Heart right ventricle (tissue), 16 donors: ENCODE data around the gene YWHAH. TPM values are rescaled to one million over a fixed set of nuclear protein-coding genes. Genes with fewer than 3 reads are reported as not detected.

Experiments used
- ATAC-seq, 8 donors: fragments of 200-7000 bp; cut with Tn5 transposase; one replicate each; pipeline ENCODE4 v1.9.1; 2020; ENCODE audit warnings: mild to moderate bottlenecking in 8 of 8, moderate library complexity in 8 of 8, moderate number of reproducible peaks in 1 of 8
- DNase-seq, 2 donors: peaks; one replicate each; pipeline ENCODE4 v3.0.0-alpha.2; 2020
- H3K27ac ChIP-seq, 10 donors: fragments of 200-600 bp; sonication (generic) in 2 of 10; one replicate each; pipeline versions ENCODE4 v1.5.0 to v1.8.0; 2020 to 2022; ENCODE audit warnings: mild to moderate bottlenecking in 3 of 10
- H3K27me3 ChIP-seq, 7 donors: fragments of 200-600 bp; one replicate each; pipeline ENCODE4 v1.8.0; 2021 to 2022; ENCODE audit warnings: mild to moderate bottlenecking in 2 of 7
- H3K36me3 ChIP-seq, 9 donors: fragments of 200-600 bp; sonication (generic) in 1 of 9; one replicate each; pipeline versions ENCODE4 v1.5.0 to v1.8.0; 2020 to 2022; ENCODE audit warnings: mild to moderate bottlenecking in 2 of 9
- H3K4me1 ChIP-seq, 9 donors: fragments of 200-600 bp; sonication (generic) in 1 of 9; one replicate each; pipeline versions ENCODE4 v1.5.0 to v1.8.0; 2020 to 2022; ENCODE audit warnings: mild to moderate bottlenecking in 4 of 9
- H3K4me3 ChIP-seq, 10 donors: fragments of 200-600 bp; sonication (generic) in 2 of 10; one replicate each; pipeline versions ENCODE4 v1.5.0 to v1.8.0; 2020 to 2022; ENCODE audit warnings: mild to moderate bottlenecking in 7 of 10, moderate library complexity in 2 of 10
- H3K9me3 ChIP-seq, 11 donors: fragments of 200-600 bp in 10 of 11; sonication (generic) in 2 of 11; one replicate each; pipeline versions ENCODE4 v1.5.0 to v1.8.0; 2013 to 2022; ENCODE audit warnings: mild to moderate bottlenecking in 2 of 11, control low read depth in 1 of 11, moderate library complexity in 1 of 11
- CTCF ChIP-seq, 9 donors: fragments of 200-600 bp; sonication (generic) in 2 of 9; IDR thresholded peaks; one replicate each; pipeline versions ENCODE4 v1.5.0 to v1.8.0; 2021 to 2022; ENCODE audit warnings: antibody characterized with exemption in 9 of 9, mild to moderate bottlenecking in 5 of 9, moderate library complexity in 1 of 9
- WGBS, 2 donors: extraction: QIAGEN DNeasy Blood & Tissue Kit; methylation state at CpG; one replicate each; pipeline ENCODE4 v1.1.7; 2013; ENCODE audit warnings: inconsistent platforms in 1 of 2; 5-methylcytosine and 5-hydroxymethylcytosine counted together
- intact Hi-C, 10 donors: fragments of 100-400 bp; cut with DNase I; formaldehyde crosslinking; loops; one replicate each; pipeline versions ENCODE4 v1.11.1 to v1.14.2; 2022
- polyA plus RNA-seq, 2 donors: library from polyadenylated mRNA; stranded (reverse); fragments of 200-250 nt; gene quantifications; one replicate each; pipeline ENCODE4 v1.2.3, GENCODE V29; 2013
- total RNA-seq, 10 donors: library from RNA; stranded (reverse); fragmentation: NEBNext Ultra II Directional in 3 of 10; extraction: Animal tissue kit (Norgen Biotek cat#: 25700) in 3 of 10; gene quantifications; one replicate each; pipeline versions ENCODE4 v1.2.1 to v1.2.4, GENCODE V29; 2021 to 2023
- donor health status: Arrhythmogenic right ventricular cardiomyopathy.
- donor health status: ischemic (EF 13 %, LVEDD 7.1; RV severe dilation, severe dysfunction).
- donor health status: healthy with polysubstance abuse.
- donor health status: DM: no; HTN: yes; CAD: no.
- donor health status: DM: no; HTN: no; CAD: no.
- donor health status: ischemic (EF 25% LVEDD 6.9; RV normal size, moderate dysfunction).
- donor health status: ischemic (EF 25% LVEDD 5.7; RV mildly dilated, moderate dysfunction).
- donor health status: healthy.
- donor health status: DM: yes; HTN: yes; CAD: no.
- donor health status: Ischemic cardiomyopathy.
- donor health status: ischemic (EF 35%, LVEDD 5.7; RV mildly dilated, moderate dysfunction).
- donor health status: nonischemic (EF 11% LVEDD 7.7; RV severe dilation, severe dysfunction).
- donor health status: DM: yes; HTN: yes; CAD: no.
- donor health status: PGD.
- donor health status: ischemic (EF 29% LVEDD 5.4; RV normal size, mild dysfunction).
- donor health status: nonischemic (EF 23%, LVEDD 6.1; RV moderate dilation, normal function).

YWHAH gene
- total and polyA plus RNA-seq, 12 donors = 38.8 to 115 (median 75.8) TPM

- Histone ChIP-seq H3K9me3 (no peaks in the 10 kb centered on the region), H3K4me3 (no peak overlapping the region), H3K36me3 (no peaks in the 10 kb centered on the region), H3K4me1 (peaks cover 0 to 55% (median 0%) of the 10 kb centered on the region in 9 donors), H3K27ac (peak overlapping the region in 2 of 10 donors; percentile 48 to 84), H3K27me3 (no peaks in the 10 kb centered on the region)
- 81 to 90% methylated on average over 6 of the region's 6 CpGs for WGBS, 2 donors
- no peak for TF ChIP-seq CTCF (IDR thresholded peaks at IDR 0.05)
- ATAC-seq (no peak), DNase-seq (no peak)
- intact Hi-C loops = no loop called here
Observed at GRCh38 chr22:31922534-31922933, 21.8 kb upstream of the YWHAH start.

DNA sequence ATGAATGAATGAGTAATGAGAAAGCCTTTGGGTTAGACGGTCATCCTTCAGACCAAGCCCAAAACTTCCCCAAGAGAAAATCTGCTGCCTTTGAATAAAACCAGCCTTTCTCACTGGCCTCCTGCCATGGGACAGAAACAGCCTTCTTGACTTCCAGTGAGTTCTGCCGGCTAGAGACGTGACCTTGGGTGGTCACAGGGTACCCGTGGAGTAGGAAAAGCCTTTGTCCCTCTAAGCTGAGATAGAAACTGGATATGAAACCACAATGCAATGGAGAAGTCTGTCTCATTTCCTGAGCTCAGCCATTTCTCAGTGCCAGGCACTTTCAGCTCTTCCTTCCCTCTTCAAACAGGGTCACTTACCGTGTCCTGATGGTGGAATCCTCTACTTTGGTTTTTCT is 21.2 kb upstream of the YWHAH start:
- H3K27ac ChIP-seq = peak overlapping the region in 3 of 10 donors; percentile 16 to 84 (median 48)
- peak in 1 of 2 donors; percentile 49 for DNase-seq
- no peaks in the 10 kb centered on the region for H3K27me3 ChIP-seq
- 25 to 41% methylated on average over 5 of the region's 5 CpGs for WGBS, 2 donors
- H3K9me3 ChIP-seq = no peaks in the 10 kb centered on the region
- no peak for TF ChIP-seq CTCF (IDR thresholded peaks at IDR 0.05)
- H3K36me3 ChIP-seq = no peaks in the 10 kb centered on the region
- intact Hi-C loops = no loop called here
- H3K4me1 ChIP-seq = peaks cover 0 to 49% (median 0%) of the 10 kb centered on the region in 9 donors
- H3K4me3 ChIP-seq = no peak overlapping the region
- peak in 7 of 8 donors; percentile 45 to 72 (median 66) for ATAC-seq

DNA sequence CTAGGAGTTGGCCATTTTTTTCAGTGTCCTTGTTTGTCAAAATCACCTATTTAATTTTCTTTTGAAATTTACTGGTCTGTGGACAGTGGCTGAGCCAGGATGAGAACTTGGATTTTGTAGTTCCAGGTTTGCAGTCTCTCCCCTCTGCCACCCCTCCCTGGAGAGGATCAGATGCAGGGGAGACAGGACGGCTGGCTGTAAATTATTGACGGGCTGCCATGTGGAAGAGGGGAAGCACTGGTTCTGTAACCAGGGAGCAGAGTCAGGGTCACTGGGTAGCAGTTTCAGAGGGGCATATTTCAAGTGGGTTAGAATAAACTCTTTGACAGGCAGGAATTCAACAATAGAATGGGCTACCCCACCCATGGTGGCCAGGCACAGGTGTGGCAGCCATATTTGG is 20.6 kb upstream of the YWHAH start:
- H3K27ac ChIP-seq = peak overlapping the region in 3 of 10 donors; percentile 16 to 84 (median 48)
- peaks cover 0 to 43% (median 0%) of the 10 kb centered on the region in 9 donors for H3K4me1 ChIP-seq
- H3K9me3 ChIP-seq = no peaks in the 10 kb centered on the region
- no peak overlapping the region for H3K4me3 ChIP-seq
- WGBS, 2 donors = 85 to 94% methylated on average over 2 of the region's 2 CpGs
- TF ChIP-seq CTCF (IDR thresholded peaks at IDR 0.05) = no peak
- ATAC-seq = no peak
- no peaks in the 10 kb centered on the region for H3K36me3 ChIP-seq
- intact Hi-C loops = no loop called here
- H3K27me3 ChIP-seq = no peaks in the 10 kb centered on the region
- no peak for DNase-seq

DNA sequence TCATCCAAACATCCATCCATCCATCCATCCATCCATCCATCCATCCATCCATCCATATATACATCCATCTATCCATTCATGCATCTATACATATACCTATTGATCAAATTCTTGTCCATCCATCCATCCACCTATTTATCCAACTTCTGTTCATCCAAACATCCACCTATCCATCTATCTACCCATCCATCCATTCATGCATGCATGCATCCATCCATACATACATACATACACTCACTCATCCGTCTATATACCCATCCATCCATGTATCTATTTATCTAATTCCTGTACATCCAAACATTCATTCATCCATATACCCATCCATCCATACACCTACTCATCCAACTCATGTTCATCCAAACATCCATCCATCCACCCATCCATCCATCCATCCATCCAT is 19.3 kb upstream of the YWHAH start:
- no peak for TF ChIP-seq CTCF (IDR thresholded peaks at IDR 0.05)
- Histone ChIP-seq H3K36me3 (no peaks in the 10 kb centered on the region), H3K9me3 (no peaks in the 10 kb centered on the region), H3K4me3 (no peak overlapping the region), H3K27ac (no peak overlapping the region), H3K4me1 (peaks cover 0 to 37% (median 0%) of the 10 kb centered on the region in 9 donors), H3K27me3 (no peaks in the 10 kb centered on the region)
- intact Hi-C loops = no loop called here
- 97 to 98% methylated on average over 1 of the region's 1 CpG for WGBS, 2 donors
- ATAC-seq = no peak
- DNase-seq = no peak
